GM18505 (cell line): ENCODE measurements around the gene EHD1.

Source experiments
- ATAC-seq: cut with Tn5 transposase; IDR thresholded peaks from one replicate; pipeline ENCODE4 v1.9.1; 2021; ENCODE audit not compliant: unreplicated experiment
- POLR2A ChIP-seq: IDR thresholded peaks from 4 replicates; pipeline ENCODE4 v1.6.1; 2011; ENCODE audit warnings: borderline replicate concordance; ENCODE audit not compliant: insufficient read depth, insufficient read length; ENCODE audit errors: extremely low read depth

Gene EHD1

GRCh38 chr11:64841592-64842365 lies 36.6 kb downstream of the EHD1 start:
- no peak for TF ChIP-seq POLR2A
- no peak for ATAC-seq

GRCh38 chr11:64839887-64840782 lies 38.3 kb downstream of the EHD1 start:
- ATAC-seq: no peak

GRCh38 chr11:64839335-64839734 lies 39.1 kb downstream of the EHD1 start:
- no peak for ATAC-seq
- TF ChIP-seq POLR2A: no peak

More at GRCh38 chr11:64839887-64840782, 38.3 kb downstream of the EHD1 start:
- no peak for TF ChIP-seq POLR2A

- no peak for TF ChIP-seq POLR2A
- ATAC-seq: no peak
Observed at GRCh38 chr11:64838600-64839334, 39.7 kb downstream of the EHD1 start.

- TF ChIP-seq POLR2A: no peak
- no peak for ATAC-seq
Observed at GRCh38 chr11:64837887-64838351, 40.5 kb downstream of the EHD1 start.

- TF ChIP-seq POLR2A: no peak
- ATAC-seq: no peak
Observed at GRCh38 chr11:64836448-64837072, 41.9 kb downstream of the EHD1 start.

GRCh38 chr11:64835616-64836447 lies 42.6 kb downstream of the EHD1 start:
- no peak for TF ChIP-seq POLR2A
- ATAC-seq: no peak

GRCh38 chr11:64834723-64835615 lies 43.5 kb downstream of the EHD1 start:
- no peak for TF ChIP-seq POLR2A
- ATAC-seq: no peak

- ATAC-seq: no peak
- TF ChIP-seq POLR2A: no peak
Observed at GRCh38 chr11:64834031-64834722, 44.2 kb downstream of the EHD1 start.

GRCh38 chr11:64833509-64833908 lies 44.9 kb downstream of the EHD1 start:
- ATAC-seq: no peak
- no peak for TF ChIP-seq POLR2A

- ATAC-seq: no peak
- no peak for TF ChIP-seq POLR2A
Observed at GRCh38 chr11:64833198-64833502, 45.3 kb downstream of the EHD1 start.
